Mesenchymal stem cell (in vitro differentiated cells and primary cell): ENCODE data around the gene DHX30.

Experiments used
- DNase-seq: peaks from one replicate; pipeline ENCODE4 v3.0.0-alpha.2; 2013
- H2AFZ ChIP-seq: one replicate; pipeline ENCODE4 v1.6.1; 2013; ENCODE audit warnings: low read depth, mild to moderate bottlenecking, control low read depth, inconsistent platforms, low read length, moderate library complexity
- H2AK5ac ChIP-seq: 2 replicates; pipeline ENCODE4 v1.6.1; 2013; ENCODE audit warnings: low read length, moderate library complexity, mild to moderate bottlenecking, inconsistent platforms; ENCODE audit not compliant: severe bottlenecking
- H2BK120ac ChIP-seq: one replicate; pipeline ENCODE4 v1.6.1; 2013; ENCODE audit warnings: low read depth, mild to moderate bottlenecking, inconsistent platforms, low read length, moderate library complexity
- H2BK12ac ChIP-seq, 2 experiments: one replicate each; pipeline ENCODE4 v1.6.1; 2013; ENCODE audit warnings: inconsistent platforms in 2 of 2, low read length in 2 of 2, mild to moderate bottlenecking in 2 of 2, moderate library complexity in 2 of 2, control low read depth in 1 of 2
- H2BK15ac ChIP-seq: one replicate; pipeline ENCODE4 v1.6.1; 2013; ENCODE audit warnings: mild to moderate bottlenecking, low read depth, inconsistent platforms; ENCODE audit not compliant: poor library complexity, severe bottlenecking
- H2BK5ac ChIP-seq: 2 replicates; pipeline ENCODE4 v1.6.1; 2013; ENCODE audit warnings: low read depth, mild to moderate bottlenecking, low read length, control low read depth, inconsistent platforms; ENCODE audit not compliant: poor library complexity, severe bottlenecking
- H3K14ac ChIP-seq, 2 experiments: one replicate each; pipeline ENCODE4 v1.6.1; 2013; ENCODE audit warnings: inconsistent platforms in 2 of 2, low read length in 2 of 2, control low read depth in 1 of 2, mild to moderate bottlenecking in 1 of 2, moderate library complexity in 1 of 2
- H3K18ac ChIP-seq, 2 experiments: one replicate each; pipeline ENCODE4 v1.6.1; 2013; ENCODE audit warnings: inconsistent platforms in 2 of 2, low read length in 2 of 2, control low read depth in 1 of 2, low read depth in 1 of 2, mild to moderate bottlenecking in 1 of 2
- H3K23ac ChIP-seq, 2 experiments: one replicate each; pipeline ENCODE4 v1.6.1; 2013; ENCODE audit warnings: inconsistent platforms in 2 of 2, low read length in 2 of 2, mild to moderate bottlenecking in 2 of 2, moderate library complexity in 2 of 2, control low read depth in 1 of 2
- H3K27ac ChIP-seq: 2 replicates; pipeline ENCODE4 v1.5.1; 2013; ENCODE audit warnings: mild to moderate bottlenecking, moderate library complexity, low read length, control low read depth, inconsistent platforms; ENCODE audit not compliant: poor library complexity, severe bottlenecking
- H3K27me3 ChIP-seq, 2 experiments: 2 replicates each; pipeline versions ENCODE4 v1.6.1 to v1.7.0; 2013; ENCODE audit warnings: low read length in 2 of 2, mild to moderate bottlenecking in 2 of 2, moderate library complexity in 2 of 2, control low read depth in 1 of 2, inconsistent platforms in 1 of 2; ENCODE audit not compliant: control insufficient read depth in 1 of 2, insufficient read depth in 1 of 2
- H3K36me3 ChIP-seq, 2 experiments: 2 replicates each; pipeline versions ENCODE4 v1.6.1 to v1.7.0; 2013; ENCODE audit warnings: low read length in 2 of 2, control low read depth in 1 of 2, inconsistent platforms in 1 of 2, low read depth in 1 of 2, mild to moderate bottlenecking in 1 of 2; ENCODE audit not compliant: insufficient read depth in 2 of 2, control insufficient read depth in 1 of 2
- H3K4ac ChIP-seq, 2 experiments: one replicate each; pipeline ENCODE4 v1.6.1; 2013; ENCODE audit warnings: inconsistent platforms in 2 of 2, low read length in 2 of 2, mild to moderate bottlenecking in 2 of 2, moderate library complexity in 2 of 2, control low read depth in 1 of 2, low read depth in 1 of 2
- H3K4me1 ChIP-seq: 2 replicates; pipeline ENCODE4 v1.6.1; 2013; ENCODE audit warnings: low read depth, low read length, control low read depth; ENCODE audit not compliant: control insufficient read depth, insufficient read depth
- H3K4me2 ChIP-seq: 2 replicates; pipeline ENCODE4 v1.6.1; 2013; ENCODE audit warnings: low read length, mild to moderate bottlenecking, inconsistent platforms; ENCODE audit not compliant: poor library complexity, severe bottlenecking
- H3K4me3 ChIP-seq, 2 experiments: 2 replicates each; pipeline versions ENCODE4 v1.5.1 to v1.7.0; 2013; ENCODE audit warnings: low read length in 2 of 2, mild to moderate bottlenecking in 2 of 2, control low read depth in 1 of 2, low read depth in 1 of 2; ENCODE audit not compliant: insufficient read depth in 1 of 2
- H3K79me1 ChIP-seq: replicated peaks from 2 replicates; pipeline ENCODE4 v1.6.1; 2013; ENCODE audit warnings: mild to moderate bottlenecking, control low read depth, low read length, inconsistent platforms; ENCODE audit not compliant: poor library complexity, severe bottlenecking
- H3K9ac ChIP-seq: 2 replicates; pipeline ENCODE4 v1.7.0; 2013; ENCODE audit warnings: mild to moderate bottlenecking, low read length, moderate library complexity
- H3K9me3 ChIP-seq: 2 replicates; pipeline ENCODE4 v1.7.0; 2013; ENCODE audit warnings: mild to moderate bottlenecking, low read length; ENCODE audit not compliant: control insufficient read depth
- H4K8ac ChIP-seq: one replicate; pipeline ENCODE4 v1.6.1; 2013; ENCODE audit warnings: inconsistent platforms, mild to moderate bottlenecking, low read length, moderate library complexity
- H4K91ac ChIP-seq: one replicate; pipeline ENCODE4 v1.6.1; 2013; ENCODE audit warnings: mild to moderate bottlenecking, low read length, inconsistent platforms
- WGBS: methylation state at CpG from one replicate; pipeline ENCODE4 v1.1.7; 2013; ENCODE audit warnings: mixed read lengths; 5-methylcytosine and 5-hydroxymethylcytosine counted together

Gene DHX30

DNA sequence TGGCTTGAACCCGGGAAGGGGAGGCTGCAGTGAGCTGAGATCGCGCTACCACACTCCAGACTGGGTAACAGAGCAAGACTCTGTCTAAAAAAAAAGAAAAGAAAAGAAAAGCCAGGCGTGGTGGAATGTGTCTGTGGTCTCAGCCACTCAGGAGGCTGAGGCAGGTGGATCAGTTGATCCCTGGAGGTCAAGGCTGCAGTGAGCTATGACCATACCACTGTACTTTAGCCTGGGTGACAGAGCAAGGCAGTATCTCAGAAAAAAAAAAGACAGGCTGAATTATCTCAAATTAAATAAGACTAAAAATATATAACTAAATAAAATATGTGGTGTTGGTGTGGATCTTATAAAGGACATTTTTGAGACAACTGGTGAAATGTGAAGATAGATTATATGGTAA, 41.9 kb upstream of the DHX30 start:
- Histone ChIP-seq H3K4me3 (no peak overlapping the region), H4K8ac (no peak overlapping the region), H2AK5ac (no peak overlapping the region), H3K36me3 (peaks cover 18 to 29% of the 10 kb centered on the region in 2 experiments), H3K4ac (no peak overlapping the region), H3K14ac (no peak overlapping the region), H3K9ac (no peak overlapping the region), H3K4me2 (no peak overlapping the region), H2BK15ac (no peak overlapping the region), H3K27ac (no peak overlapping the region), H3K27me3 (no peaks in the 10 kb centered on the region), H3K9me3 (no peaks in the 10 kb centered on the region), H3K18ac (no peak overlapping the region), H3K4me1 (peaks cover 2% of the 10 kb centered on the region), H3K23ac (no peak overlapping the region), H2BK12ac (no peak overlapping the region), H3K79me1 (peaks cover 6% of the 10 kb centered on the region), H2BK120ac (no peak overlapping the region), H2BK5ac (no peak overlapping the region), H4K91ac (no peak overlapping the region), H2AFZ (no peak overlapping the region)
- DNase-seq = no peak
- whole genome bisulfite sequencing = 94% methylated on average over 4 of the region's 4 CpGs

DNA sequence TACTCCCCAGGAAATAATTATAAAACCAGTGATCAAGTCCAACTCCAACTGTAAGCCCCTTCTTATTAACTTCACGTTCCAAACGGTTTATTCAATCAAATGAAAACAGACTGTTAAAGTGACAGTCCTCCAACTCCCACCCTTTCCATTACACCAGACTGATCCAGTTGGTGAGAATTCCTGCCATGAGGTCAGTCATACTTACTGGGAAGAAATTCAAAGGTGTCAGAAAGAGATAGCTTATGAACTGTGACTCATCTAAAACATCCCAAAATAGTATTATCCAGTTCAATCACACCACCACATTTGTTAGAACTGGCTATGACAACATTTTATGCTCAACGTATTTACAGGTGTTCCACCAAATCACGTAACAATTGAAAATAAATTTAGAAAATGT, 40.7 kb upstream of the DHX30 start:
- Histone ChIP-seq H3K4me1 (peaks cover 2% of the 10 kb centered on the region), H3K36me3 (peaks cover 13 to 27% of the 10 kb centered on the region in 2 experiments), H2BK120ac (no peak overlapping the region), H3K4ac (no peak overlapping the region), H2BK15ac (no peak overlapping the region), H3K23ac (no peak overlapping the region), H4K8ac (no peak overlapping the region), H3K14ac (no peak overlapping the region), H3K4me2 (no peak overlapping the region), H4K91ac (no peak overlapping the region), H3K9ac (no peak overlapping the region), H2BK5ac (no peak overlapping the region), H3K18ac (no peak overlapping the region), H3K9me3 (no peaks in the 10 kb centered on the region), H2AFZ (no peak overlapping the region), H3K27me3 (no peaks in the 10 kb centered on the region), H3K4me3 (no peak overlapping the region), H3K27ac (no peak overlapping the region), H2BK12ac (no peak overlapping the region), H2AK5ac (no peak overlapping the region), H3K79me1 (peaks cover 9% of the 10 kb centered on the region)
- WGBS = 87% methylated on average over 3 of the region's 4 CpGs
- no peak for DNase-seq

DNA sequence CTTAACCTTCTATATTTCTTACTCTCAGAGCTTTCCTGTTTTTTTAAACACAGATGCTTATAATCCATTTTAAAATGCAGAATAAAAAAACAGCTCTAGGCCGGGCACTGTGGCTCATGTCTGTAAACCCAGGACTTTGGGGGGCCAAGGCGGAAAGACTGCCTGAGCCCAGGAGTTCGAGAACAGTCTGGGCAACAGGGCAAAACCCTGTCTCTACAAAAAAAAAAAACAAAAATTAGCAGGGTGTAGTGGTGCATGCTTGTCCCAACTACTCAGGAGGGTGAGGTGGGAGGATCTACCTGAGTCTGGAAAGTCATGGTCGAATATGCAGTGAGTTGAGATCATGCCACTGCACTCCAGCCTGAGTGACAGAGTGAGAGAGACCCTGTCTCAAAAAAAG, 36.8 kb upstream of the DHX30 start:
- 100% methylated on average over 3 of the region's 4 CpGs for WGBS

DNA sequence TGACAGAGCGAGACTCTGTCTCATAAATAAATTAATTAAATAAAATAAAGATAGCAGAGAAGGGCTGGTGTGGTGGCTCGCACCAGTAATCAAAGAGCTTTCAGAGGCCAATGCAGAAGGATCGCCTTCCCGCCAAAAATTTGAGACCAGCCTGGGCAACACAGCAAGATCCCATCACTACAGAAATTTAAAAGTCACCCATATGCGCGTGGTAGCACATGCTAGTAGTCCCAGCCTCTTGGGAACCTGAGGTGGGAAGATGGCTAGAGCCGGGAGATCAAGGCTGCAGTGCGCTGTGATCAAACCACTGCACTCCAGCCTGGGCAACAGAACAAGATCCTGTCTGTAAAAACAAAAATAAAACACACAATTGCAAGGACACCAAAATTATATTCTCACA, 30.9 kb upstream of the DHX30 start:
- WGBS = 90% methylated on average over 7 of the region's 8 CpGs
- Histone ChIP-seq H3K18ac (no peak overlapping the region), H2BK15ac (no peak overlapping the region), H3K79me1 (peaks cover 4% of the 10 kb centered on the region), H2BK5ac (no peak overlapping the region), H4K91ac (no peak overlapping the region), H3K14ac (no peak overlapping the region), H3K4me2 (no peak overlapping the region), H3K4me3 (no peak overlapping the region), H3K4me1 (peaks cover 3% of the 10 kb centered on the region), H2BK12ac (no peak overlapping the region), H3K27ac (no peak overlapping the region), H2AFZ (no peak overlapping the region), H4K8ac (no peak overlapping the region), H3K23ac (no peak overlapping the region), H3K27me3 (no peaks in the 10 kb centered on the region), H2BK120ac (no peak overlapping the region), H3K9me3 (no peaks in the 10 kb centered on the region), H2AK5ac (no peak overlapping the region), H3K9ac (no peak overlapping the region), H3K4ac (no peak overlapping the region), H3K36me3 (peaks cover 18 to 23% of the 10 kb centered on the region in 2 experiments)
- no peak for DNase-seq

More for the DNA sequence above, 36.8 kb upstream of the DHX30 start:
- H2BK12ac ChIP-seq = no peak overlapping the region
- H2BK5ac ChIP-seq = no peak overlapping the region
- peaks cover 11 to 32% of the 10 kb centered on the region in 2 experiments for H3K36me3 ChIP-seq
- no peak overlapping the region for H2BK120ac ChIP-seq
- no peak overlapping the region for H3K23ac ChIP-seq
- no peak overlapping the region for H2AFZ ChIP-seq
- no peak overlapping the region for H3K4ac ChIP-seq
- H4K91ac ChIP-seq = no peak overlapping the region
- DNase-seq = no peak
- H3K9ac ChIP-seq = no peak overlapping the region
- no peak overlapping the region for H3K4me2 ChIP-seq
- no peak overlapping the region for H3K4me3 ChIP-seq
- H4K8ac ChIP-seq = no peak overlapping the region
- H2BK15ac ChIP-seq = no peak overlapping the region
- H3K4me1 ChIP-seq = no peaks in the 10 kb centered on the region
- no peak overlapping the region for H3K18ac ChIP-seq
- no peaks in the 10 kb centered on the region for H3K9me3 ChIP-seq
- H3K27ac ChIP-seq = no peak overlapping the region
- H3K79me1 ChIP-seq = peaks cover 9% of the 10 kb centered on the region
- H2AK5ac ChIP-seq = no peak overlapping the region
- no peak overlapping the region for H3K14ac ChIP-seq
- no peaks in the 10 kb centered on the region for H3K27me3 ChIP-seq
